Stimulated activated CD4-positive, alpha-beta T cell treated with anti-CD3 and anti-CD28 coated beads, Interleukin-15, amount 100 ng/mL, for 48 hours (primary cell): Measurements from ENCODE around the gene STX7.

Experiments
- DNase-seq, 2 donors: peaks; one replicate each; pipeline ENCODE4 v3.0.0-alpha.2; 2020; ENCODE audit warnings: low read depth in 2 of 2

The STX7 gene

DNA sequence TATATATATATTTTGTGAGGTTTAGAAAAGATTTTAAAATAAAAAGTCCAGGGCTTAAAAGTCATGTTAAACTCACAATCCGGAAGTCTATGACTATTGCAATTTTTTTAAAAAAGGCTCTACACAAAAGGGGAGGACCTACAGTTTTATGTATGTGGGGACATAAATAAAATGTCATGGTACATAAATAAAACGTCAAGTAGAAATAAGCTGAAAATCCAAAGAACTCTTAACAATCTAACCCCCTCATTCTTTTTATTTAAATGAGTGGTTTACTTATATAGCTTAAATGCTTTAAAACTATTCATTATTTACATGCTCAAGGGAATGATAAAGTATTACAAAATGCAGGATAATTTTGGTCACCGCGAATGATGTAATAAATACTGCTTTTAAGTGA is 36.2 kb downstream of the STX7 start:
- DNase-seq, result no peak

DNA sequence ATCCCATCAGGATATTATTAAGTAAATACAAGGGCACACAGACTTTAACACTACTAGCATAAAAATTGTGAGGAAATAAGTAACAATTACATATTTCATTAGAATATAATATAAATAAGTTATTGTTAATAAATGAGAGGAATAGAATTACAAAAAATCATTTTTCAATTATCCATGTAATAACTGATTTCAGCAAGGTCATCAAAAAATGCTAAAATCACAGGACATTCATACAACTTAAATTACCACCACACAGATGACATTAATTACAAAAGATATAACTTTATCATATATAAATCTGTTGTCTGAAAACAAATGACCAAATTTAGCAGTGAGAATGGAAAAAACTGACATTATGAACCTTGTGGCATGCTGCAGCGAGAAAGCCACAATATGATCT is 37.0 kb downstream of the STX7 start:
- DNase-seq, result no peak

GRCh38 chr6:132471787-132472186 is 41.1 kb downstream of the STX7 start:
- DNase-seq, result no peak

GRCh38 chr6:132466952-132467351 is 46.0 kb downstream of the STX7 start:
- no peak for DNase-seq

- DNase-seq, result no peak
These were observed 47.1 kb downstream of the STX7 start for GRCh38 chr6:132465530-132466485.

- DNase-seq, result no peak
These were observed 48.2 kb downstream of the STX7 start for GRCh38 chr6:132464538-132465256.

DNA sequence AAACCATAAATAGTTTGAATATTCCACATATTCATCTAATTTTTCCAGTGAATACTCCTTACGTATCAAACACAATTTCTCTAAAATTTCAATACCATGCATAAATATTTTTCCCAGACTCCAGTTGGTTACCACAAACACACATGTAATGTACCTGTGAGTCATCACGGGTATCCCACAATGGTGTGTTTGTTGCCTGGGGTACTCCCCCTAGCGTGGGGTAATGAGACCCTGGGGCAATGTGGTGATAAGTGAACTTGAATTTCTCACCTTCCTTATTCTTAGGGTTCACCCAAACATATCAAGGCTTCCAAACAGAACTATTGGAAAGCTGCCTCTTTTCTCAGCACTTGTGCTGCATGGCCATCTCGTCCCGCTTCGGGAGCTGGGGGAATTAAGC is 51.0 kb downstream of the STX7 start:
- no peak for DNase-seq

GRCh38 chr6:132459605-132459952 is 53.3 kb downstream of the STX7 start:
- DNase-seq, result no peak

DNA sequence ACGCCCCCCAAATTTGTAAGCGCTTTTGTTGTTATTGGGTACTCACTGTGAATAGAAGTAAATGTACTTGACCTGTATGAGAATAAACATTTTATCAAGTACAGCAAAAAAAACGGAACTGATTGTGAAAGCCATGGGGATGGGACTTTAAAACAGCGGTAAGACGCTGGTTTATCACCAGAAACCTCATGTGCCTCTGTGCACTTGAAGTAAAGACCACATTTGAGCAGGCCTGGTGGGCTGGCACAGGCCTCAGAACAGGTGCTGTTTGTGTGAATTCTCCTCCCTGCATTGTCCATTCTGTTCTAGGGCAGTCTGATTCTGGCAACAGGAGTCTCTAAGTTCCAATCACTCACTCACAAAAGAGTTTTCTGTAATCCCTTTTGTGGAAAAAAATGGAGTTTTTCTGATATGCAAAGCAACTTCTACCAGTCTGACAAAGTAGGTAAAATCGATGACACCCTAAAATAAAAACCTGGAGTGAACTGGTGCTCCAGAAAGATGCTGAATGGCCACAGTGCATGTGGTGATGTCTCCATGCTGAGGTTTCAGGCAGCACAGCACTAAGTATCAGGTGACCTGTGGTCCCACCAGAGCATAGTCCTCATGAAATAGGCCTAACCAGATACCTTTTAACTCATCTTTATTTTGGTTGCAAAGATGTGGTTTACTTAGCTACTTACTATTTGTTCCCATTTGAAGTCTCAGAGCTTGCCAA is 53.9 kb downstream of the STX7 start:
- no peak for DNase-seq

GRCh38 chr6:132456700-132457143 is 56.2 kb downstream of the STX7 start:
- no peak for DNase-seq

- DNase-seq, result no peak
These were observed 66.1 kb downstream of the STX7 start for GRCh38 chr6:132446855-132447241.

DNA sequence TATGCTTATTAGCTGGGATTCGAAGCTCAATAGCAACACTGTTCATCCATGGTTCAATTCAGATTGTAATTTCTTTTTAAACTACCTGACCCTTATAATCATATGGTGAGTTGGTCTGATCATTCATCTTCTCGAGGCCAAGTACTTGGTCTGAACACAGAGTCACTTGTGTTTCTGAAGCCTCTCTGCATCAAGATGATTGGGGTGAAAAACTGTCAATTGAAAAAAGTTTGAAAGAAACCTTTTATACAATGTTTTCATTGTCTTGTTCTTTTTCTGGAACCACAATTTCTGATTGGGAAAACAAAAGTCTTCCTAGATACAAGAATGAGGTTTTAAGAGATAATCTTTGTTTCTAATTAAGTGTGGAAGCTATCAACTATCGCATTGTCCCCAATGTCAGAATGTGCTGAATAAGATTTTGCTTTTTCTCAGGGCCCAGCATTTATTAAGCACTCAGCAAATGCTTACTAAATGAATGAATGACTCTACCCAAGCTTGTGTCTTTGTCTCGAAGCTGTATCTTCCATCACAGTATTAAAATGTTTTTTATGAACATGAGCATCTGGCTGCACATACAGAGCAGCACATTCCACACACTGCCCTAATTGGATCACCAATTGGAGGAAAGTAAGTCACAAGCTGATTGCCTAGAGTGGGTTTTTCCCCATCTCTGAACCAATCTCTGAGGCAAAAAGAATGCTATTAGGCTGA is 66.6 kb downstream of the STX7 start:
- no peak for DNase-seq

DNA sequence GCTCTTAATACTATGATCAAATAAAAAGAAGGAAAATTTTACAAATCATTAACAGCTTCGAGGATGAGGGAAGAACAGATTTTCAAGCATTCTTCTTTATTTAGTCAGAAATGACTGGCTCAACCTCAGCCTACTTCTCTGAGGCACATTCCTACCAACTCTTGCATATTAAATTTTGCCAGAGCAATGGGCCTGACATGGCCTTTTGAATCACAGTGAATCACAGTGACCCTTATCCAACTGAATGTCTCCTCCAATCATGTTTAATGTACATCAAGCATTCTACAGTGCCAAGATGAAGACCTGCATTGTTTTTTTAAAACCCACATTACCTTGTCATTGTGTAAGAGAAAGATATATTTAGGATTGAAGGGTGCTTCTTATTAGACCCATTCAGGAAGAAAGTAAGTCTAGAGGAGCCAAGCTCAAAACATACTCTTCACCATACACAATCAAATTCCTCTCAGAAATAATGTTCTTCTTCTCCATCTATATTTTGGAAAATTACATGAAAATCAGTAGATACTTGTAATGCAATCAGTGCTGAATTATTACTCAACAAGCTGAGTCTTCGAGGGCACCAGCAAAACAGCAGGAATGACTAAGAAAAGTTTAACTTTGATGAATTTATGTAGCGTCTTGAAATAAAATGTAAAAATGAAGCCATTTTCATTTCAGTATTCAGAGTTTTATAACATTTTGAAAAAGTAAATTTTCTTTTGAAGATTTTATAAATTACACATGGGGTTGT is 67.5 kb downstream of the STX7 start:
- DNase-seq, result no peak

DNA sequence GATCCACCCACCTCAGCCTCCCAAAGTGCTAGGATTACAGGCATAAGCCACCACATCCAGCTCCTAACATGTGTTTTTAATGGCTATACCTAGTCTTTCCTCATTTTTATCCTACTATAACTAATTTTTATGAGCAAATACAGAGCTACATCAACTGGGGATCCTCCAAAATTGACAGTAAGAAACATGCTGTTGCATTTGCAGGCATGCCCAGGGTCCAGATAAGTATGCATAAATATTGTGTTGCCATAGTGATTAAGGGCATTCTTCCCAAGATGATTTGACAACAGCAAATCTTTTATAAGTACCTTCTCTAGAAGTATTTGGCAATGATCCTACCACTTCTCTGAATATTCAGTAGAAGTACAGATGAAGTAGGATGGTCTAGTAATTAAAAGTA is 69.7 kb downstream of the STX7 start:
- DNase-seq, result no peak

GRCh38 chr6:132430110-132430509 is 82.8 kb downstream of the STX7 start:
- DNase-seq, result no peak

DNA sequence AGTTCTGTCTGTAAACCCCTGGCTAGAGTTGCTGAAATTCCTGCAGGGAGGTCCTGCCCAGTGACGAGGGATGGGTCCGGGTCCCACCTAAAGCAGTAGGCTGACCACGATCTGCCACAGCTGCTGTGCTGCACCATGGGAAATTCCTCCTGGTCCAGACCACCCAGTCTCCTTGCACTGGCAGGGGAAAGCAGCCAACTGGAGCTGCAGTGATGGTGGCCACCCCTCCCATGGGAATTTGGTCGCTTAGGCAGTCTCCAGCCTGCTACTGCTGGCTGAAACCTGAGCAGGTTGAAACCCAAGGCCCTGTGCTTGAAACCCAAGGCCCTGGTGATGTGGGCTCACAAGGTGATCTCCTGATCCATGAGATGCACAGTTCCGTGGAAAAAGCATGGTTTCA is 87.7 kb downstream of the STX7 start:
- DNase-seq, result no peak

GRCh38 chr6:132423839-132424238 is 89.1 kb downstream of the STX7 start:
- DNase-seq, result no peak

- DNase-seq, result no peak
These were observed 94.5 kb downstream of the STX7 start for GRCh38 chr6:132418235-132418965.

GRCh38 chr6:132414761-132415160 is 98.2 kb downstream of the STX7 start:
- DNase-seq, result no peak

GRCh38 chr6:132414322-132414721 is 98.6 kb downstream of the STX7 start:
- DNase-seq, result no peak

- no peak for DNase-seq
These were observed 99.5 kb downstream of the STX7 start for GRCh38 chr6:132413499-132413802.
